GM21619 (cell line): ENCODE results near the gene COL4A1.

Source experiments
- ATAC-seq: cut with Tn5 transposase; IDR thresholded peaks from one replicate; pipeline ENCODE4 v1.9.1; 2021; ENCODE audit not compliant: unreplicated experiment

The COL4A1 gene

GRCh38 chr13:110261166-110262081, 45.5 kb downstream of the COL4A1 start:
- no peak for ATAC-seq

GRCh38 chr13:110259651-110260050, 47.3 kb downstream of the COL4A1 start:
- ATAC-seq, result no peak

GRCh38 chr13:110258876-110259631, 47.9 kb downstream of the COL4A1 start:
- no peak for ATAC-seq

DNA sequence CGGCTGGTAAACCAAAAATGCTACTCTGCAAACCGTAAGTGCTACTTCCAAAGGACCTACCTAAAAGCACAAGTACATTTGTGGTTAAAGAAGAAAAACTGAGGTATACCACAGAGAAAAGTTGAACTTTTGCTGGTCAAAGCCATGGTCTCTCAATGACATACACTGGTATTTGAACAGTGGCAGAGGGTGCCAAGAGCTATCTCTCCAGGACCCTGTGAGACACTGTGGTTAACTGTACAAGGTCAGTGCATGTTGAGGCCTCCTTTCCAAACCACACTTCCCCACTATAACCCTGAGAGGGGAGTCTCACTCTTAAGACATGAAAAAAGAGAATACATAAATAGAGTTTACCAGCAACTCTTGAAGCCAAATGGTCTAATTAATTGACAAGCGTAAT, 49.5 kb downstream of the COL4A1 start:
- ATAC-seq, result no peak

DNA sequence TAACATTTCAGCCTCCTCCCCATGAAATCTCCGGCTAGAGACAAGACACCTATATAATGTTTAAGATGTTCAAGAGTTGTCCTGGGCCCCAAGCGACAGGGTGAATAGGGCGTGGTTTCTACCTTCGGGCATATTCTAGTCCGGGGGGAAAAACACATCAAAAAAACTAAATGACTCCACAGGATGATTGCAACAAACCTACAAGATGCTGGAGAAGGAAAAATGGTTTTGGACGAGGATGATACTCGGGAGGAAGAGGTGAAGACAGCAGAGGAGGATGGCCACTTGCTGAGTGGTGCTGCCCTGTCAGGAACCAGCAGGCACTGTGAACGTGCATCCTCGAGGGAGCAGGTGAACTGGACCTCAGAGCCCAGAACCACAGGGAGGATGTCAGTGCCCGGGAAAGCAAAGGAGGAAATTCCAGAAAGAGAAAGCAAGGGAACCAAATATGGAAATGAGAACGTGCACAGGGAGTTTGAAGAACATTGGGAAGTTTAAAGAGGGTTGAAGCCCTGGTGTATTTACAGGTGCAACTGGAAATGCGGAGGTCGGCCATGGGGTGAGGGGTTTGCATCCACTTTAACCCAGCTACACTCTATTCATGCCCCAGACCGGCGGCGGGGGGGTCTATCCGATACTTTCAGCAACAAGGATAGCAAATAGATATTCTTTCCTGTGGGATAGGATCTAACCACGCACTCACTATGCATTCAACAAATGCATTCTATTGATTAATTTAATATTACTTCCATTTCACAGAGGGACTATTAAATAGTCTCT, 50.6 kb downstream of the COL4A1 start:
- ATAC-seq, result no peak

DNA sequence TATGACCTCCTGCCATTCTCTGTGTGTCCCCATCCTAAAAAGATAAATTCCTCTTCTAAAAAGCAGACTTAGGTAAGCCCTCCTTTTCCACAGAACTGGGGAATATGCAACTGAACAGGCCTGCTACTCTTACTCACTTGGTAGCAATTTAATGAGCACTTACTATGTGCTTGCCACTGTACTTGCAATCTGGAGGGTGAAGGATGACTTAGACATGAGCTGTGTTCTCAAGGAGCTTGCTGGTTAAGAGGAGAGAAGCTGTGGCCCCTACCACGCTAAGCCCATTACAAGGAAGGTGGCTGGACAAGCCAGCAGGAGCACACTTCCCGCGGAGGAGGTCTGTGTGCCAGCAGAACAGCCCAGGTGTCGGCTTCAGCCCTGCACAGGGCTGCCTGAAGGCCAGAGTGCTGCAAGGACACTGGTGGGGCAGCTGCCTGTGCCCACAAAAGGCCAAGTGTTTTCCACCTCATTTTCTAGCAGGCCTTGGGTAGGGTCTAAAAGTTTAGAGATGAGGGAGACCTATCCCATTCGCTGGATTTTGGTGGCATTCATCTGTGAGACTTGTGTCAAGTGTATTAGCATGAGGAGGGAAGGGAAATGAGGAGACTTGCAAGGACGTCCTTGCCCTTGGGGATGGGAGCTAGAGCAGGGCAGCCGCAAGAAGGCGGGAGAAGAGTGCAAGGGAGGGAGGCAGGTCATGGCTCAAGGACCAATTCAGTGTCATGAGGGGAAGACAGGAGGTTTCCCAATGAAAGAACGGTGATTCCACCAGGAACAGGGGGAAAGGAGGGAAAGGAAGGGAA, 52.0 kb downstream of the COL4A1 start:
- no peak for ATAC-seq

DNA sequence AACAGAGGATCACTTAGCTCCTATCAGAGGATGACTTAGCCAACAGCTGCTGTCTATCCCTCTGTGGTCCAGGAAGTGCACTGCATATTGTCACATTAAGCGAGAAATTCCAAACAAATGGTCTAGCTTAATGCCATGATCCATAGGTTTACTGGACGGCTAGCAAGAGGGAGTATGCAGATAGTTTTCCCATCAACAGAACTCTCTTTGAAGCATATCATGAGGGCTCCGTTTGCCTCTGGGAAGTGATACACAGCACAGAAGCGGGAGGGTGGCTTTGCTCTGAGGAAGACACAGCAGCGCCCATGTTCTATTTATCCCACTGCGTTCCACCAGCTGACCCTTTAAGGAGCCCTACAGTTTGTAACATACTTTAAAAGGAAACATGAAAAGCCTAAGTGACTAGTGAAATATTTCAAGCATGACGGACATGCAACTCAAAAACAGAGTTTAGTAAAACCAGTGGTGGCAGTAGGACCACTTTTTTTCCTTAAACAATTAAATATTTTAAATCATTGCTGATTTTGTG, 52.7 kb downstream of the COL4A1 start:
- no peak for ATAC-seq

DNA sequence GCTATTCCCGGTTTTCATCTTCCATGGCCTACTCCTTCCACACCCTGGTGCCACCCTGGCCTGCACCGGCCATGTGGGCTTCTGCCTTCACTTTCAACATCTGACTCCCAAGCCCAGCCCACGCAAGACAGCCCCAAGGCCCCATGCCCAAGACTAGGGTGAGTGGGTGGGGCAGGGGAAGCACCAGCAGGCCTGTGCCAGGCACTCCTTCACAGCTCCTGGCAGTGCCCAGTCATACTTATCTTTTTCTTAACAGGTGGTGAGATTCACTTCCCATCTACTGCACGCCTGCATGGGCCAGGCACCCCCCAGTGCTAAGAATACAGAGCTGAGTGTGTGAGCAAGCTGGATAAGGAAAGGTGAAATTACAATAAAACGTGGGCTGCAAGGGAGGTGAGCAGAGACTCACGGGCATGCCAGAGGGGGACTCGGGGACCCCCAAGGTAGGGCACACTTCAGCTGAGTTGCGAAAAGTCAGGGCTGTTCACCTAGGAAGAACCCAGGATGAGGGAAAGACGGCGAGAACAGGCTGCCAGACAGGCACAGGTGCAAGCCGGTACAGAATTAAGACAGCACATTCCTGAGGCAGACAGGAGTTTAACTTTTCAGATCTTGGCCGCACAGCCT, 55.7 kb downstream of the COL4A1 start:
- no peak for ATAC-seq

- ATAC-seq, result no peak
Observed at GRCh38 chr13:110250258-110250891, 56.6 kb downstream of the COL4A1 start.

DNA sequence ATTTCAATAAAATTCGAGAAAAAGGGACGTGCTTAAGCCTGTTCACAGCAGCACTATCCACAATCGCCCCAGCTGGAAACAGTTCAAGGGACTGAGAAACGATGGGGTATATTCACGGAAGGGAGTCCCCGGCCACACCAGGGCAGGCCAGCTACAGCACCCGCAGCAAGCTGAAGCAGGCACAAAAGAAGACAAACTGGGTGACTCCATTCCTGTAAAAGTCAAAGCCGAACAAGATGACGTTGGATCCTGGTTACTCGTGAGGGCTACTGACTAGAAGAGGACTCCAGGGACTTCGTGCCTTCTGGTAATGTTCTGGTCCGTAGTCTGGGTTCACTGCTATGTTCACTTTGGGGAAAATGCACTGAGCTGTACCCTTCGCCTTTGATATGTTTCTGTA, 57.6 kb downstream of the COL4A1 start:
- ATAC-seq, result no peak

GRCh38 chr13:110248449-110249143, 58.4 kb downstream of the COL4A1 start:
- ATAC-seq, result no peak

DNA sequence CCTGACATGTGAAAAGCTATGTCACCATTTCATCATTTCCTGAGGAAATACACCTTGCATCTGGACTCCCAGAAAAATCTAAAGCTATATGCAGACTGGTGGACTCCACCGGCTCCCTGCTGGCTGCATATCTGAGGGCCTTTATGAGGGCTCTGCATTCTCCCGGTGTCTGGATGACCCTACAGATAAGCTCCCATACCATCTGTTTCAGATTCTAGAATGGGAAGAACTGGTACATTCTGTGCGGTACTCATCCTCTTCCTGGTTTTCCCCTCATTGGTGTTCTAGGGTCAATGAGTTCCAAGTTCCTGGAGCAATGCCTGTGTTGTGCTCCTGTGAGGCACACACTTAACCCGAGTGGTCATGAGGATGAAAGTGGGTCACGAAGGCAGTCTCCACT, 60.4 kb downstream of the COL4A1 start:
- no peak for ATAC-seq

DNA sequence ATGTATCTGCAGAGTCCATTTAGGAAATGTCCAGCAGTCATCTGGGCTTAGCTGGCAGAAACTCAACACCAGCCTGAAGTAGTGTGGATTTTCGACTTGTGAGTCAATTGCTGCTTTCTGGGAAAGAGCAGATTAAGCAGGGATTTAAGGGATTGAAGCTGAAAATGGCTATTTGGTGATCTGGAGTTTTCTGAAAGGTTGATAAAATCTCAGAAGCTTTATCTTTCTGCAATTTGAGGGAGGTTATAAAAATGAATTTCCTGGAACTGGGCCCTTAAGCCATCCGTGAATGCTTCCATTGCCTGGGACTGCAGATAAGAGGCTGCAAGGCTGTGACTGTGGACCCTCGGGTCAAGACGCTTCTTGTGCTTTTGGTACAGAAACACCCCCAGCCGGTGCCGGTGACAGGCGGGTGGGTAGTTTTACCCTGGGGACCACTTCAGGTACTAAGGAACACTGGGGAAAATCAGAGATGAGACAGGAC, 61.5 kb downstream of the COL4A1 start:
- ATAC-seq, result no peak

DNA sequence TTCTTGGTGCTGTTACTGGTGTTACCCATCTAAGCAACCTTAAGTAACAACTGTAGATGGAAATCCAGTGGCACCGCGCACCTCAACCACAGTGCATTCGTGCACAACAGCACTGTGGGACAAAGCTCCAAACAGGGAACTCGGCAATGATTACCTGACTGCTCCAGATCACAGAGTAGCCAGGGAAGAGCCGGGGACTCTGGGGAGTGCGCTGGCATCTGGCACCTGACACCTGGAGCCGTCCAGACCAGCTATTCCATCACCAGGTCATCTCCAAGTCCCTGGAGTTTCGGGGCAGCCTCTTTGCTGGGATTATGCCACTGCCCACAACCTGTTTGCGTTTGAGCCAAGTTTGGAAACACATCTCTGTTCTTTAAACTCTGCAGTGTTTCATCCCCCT, 62.0 kb downstream of the COL4A1 start:
- ATAC-seq, result no peak

GRCh38 chr13:110244071-110244830, 62.7 kb downstream of the COL4A1 start:
- ATAC-seq, result no peak

DNA sequence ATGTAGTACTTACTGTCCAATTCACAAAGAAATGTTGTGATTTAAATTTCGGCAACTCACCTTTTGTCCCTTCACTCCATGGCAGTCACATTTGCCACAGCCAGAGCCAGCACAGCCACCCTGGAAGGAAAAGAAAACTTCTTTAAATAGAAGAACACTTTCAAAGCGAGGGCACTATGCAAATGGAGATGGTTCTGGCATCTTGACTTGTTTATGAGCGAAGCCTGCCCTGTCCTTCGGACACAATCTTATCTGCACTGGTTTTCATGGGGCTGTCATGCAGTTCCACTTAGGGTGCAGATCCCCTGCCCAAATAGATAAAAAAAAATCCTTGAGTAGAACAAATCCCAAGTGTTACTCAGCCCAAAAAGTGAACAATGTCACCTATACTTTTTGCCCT, 64.3 kb downstream of the COL4A1 start:
- ATAC-seq, result no peak

- ATAC-seq, result no peak
Observed at GRCh38 chr13:110240943-110241342, 66.0 kb downstream of the COL4A1 start.

DNA sequence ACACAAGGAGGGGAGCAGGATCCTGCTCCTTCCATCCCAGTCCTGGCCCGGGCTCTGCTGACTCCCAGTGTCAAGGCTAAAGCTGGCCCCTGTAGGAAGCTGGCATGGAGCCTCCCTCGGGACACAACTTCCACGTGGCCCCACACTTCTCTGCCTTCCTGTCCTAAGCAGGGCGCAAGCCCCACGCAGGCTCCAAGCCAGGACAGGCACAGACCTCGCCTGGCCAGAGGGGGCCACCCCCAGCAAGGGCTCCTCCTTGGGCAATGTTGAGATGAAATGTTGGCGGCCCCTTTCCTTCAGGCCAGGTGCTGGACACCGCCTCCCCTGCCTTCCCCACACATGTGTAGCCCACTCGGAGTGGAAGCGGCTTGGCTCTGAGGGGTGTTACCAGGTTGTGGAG, 66.6 kb downstream of the COL4A1 start:
- no peak for ATAC-seq
